ENCODE measurements around the gene SETSIP.

DNA sequence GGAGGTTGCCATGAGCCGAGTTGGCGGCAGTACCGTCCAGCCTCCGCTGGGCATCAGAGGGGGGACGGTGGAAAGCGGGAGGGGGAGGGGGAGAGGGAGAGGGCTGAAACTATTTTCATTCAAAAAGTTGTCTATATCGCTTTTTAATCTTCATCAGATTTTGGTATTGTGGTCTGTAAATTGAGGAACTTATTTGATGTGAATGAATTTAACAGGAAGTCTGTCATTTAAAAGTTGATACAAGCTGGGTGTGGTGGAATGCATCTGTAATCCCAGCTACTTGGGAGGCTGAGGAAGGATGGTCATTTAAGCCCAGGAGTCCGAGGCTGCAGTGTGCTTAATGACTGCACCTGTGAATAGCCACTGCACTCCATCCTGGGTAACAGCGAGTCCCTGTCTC is 48.4 kb downstream of the SETSIP start:
- TF ChIP-seq, protein P1, sequence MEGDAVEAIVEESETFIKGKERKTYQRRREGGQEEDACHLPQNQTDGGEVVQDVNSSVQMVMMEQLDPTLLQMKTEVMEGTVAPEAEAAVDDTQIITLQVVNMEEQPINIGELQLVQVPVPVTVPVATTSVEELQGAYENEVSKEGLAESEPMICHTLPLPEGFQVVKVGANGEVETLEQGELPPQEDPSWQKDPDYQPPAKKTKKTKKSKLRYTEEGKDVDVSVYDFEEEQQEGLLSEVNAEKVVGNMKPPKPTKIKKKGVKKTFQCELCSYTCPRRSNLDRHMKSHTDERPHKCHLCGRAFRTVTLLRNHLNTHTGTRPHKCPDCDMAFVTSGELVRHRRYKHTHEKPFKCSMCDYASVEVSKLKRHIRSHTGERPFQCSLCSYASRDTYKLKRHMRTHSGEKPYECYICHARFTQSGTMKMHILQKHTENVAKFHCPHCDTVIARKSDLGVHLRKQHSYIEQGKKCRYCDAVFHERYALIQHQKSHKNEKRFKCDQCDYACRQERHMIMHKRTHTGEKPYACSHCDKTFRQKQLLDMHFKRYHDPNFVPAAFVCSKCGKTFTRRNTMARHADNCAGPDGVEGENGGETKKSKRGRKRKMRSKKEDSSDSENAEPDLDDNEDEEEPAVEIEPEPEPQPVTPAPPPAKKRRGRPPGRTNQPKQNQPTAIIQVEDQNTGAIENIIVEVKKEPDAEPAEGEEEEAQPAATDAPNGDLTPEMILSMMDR (conservative IDR thresholded peaks at IDR 0.05 in 1 of 2, IDR thresholded peaks at IDR 0.05 in 1 of 2; ENCODE audit: extremely low read depth in 1 of 2, insufficient read depth in 1 of 2, low read depth in 1 of 2, low read length in 2 of 2), result no peak
- no peak for TF ChIP-seq EZH2 (IDR thresholded peaks at IDR 0.05; ENCODE audit: borderline replicate concordance, low read length)
